Non-pigmented ciliary epithelial cell (primary cell): Measurements from ENCODE around the gene AGMAT.

Experiments used
- DNase-seq: peaks from one replicate; pipeline ENCODE4 v3.0.0-alpha.2; 2010; ENCODE audit warnings: low read depth

Gene AGMAT

GRCh38 chr1:15584489-15585363, at the start of gene AGMAT:
AGMAT (minus strand) TSS chr1:15585051; CDS start chr1:15584967, 84 bp downstream.
- DNase-seq = no peak

DNA sequence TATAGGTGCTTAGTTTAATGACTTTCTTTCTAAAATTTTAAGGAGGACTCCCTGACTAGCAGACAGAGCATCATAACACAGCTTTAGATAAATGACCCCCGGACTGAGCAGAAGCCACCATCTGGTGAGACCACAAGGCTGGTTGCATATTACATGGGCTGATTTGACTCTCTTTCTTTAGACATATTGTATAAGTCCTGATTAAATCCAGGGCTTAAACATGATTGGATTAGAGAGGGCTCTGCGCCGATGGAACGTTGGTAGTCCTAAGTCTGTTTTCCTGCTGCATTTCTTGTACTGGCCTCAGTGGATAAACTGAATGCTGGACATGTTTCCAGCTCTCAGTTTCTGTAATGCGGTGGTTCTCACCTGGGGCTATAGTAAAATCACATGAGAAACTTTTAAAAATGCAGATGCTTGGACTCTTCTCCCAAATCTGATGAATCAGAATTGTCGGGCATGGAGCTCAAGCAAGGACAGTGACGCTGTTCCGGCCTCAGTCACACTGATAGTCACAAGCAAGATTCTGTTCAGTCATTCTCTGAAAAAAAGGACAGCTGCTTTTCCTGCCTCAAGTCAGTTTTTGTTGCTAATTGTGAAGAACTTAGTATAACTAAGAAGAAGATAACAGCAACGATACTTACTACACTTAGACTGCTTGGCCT, 49.0 kb upstream of the AGMAT start:
- DNase-seq = no peak

- no peak for DNase-seq
These were observed 43.2 kb upstream of the AGMAT start for GRCh38 chr1:15628003-15628402.

GRCh38 chr1:15627343-15627988, 42.6 kb upstream of the AGMAT start:
- no peak for DNase-seq

- no peak for DNase-seq
These were observed 41.6 kb upstream of the AGMAT start for GRCh38 chr1:15626269-15626950.

DNA sequence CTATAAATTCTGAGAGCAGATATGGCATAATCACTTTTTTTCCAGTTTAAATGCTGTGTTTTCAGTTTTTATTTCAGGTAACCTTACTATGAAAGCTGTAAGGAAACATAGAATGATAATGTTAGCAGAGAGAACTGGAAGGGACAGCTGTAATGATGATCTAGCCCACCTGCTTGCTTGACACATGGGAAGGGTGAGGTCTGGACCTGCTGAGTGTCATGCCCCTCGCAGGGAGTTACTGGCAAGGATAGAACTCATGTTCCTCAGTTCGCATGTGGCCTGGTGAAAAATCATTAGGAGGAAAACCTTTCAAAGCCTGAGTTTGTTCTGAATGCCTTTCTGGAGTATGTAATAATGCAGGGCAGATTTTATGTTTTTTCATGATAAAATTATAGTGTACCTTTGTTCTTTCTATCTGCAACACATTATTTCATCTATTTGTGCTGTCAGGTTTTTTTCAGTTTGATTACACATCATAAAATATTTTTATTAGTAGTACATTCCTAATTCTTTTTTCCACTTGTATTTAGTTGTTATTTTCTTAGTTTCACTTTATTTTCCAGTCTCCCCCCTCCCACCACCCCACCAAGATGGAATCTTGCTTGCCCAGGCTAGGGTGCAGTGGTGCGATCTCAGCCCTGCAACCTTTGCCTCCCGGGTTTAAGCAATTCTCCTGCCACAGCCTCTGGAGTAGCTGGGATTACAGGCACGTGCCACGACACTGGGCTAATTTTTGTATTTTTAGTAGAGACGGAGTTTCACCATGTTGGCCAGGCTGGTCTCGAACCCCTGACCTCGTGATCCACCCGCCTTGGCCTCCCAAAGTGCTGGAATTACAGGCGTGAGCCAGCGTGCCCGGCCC, 40.4 kb upstream of the AGMAT start:
- DNase-seq = no peak

GRCh38 chr1:15624133-15624714, 39.4 kb upstream of the AGMAT start:
- no peak for DNase-seq

- DNase-seq = no peak
These were observed 38.6 kb upstream of the AGMAT start for GRCh38 chr1:15623435-15623834.

DNA sequence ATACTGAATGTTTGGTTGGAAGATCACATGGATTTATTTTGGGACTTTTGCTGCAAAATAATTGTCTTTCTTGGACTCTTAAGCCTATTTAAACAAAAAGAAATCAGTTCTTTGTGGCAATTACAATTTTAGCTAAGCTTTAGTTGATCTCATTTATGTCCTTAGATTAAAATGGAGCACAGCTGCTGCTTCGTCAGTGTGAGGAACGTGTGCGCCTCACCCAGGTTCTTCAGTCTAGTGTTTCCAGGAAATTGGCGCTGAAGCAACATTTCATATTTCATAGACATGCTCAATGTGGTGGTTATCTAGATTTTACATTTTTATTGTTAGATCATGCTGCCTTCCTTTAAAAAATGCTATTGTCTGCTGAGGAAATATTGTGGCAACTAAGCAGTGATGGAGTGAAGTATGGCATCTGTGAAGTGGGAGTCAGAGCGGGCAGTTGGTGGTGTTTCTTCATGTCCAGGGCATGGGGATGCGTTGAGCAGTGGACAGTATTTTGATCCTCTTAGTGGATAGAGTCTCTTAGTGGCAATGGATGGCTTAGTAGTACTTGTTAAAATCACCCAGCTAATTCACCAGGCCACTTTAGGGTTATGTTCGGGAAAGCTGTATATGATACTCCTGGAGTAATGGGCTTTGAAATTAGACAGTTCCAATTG, 38.0 kb upstream of the AGMAT start:
- no peak for DNase-seq

DNA sequence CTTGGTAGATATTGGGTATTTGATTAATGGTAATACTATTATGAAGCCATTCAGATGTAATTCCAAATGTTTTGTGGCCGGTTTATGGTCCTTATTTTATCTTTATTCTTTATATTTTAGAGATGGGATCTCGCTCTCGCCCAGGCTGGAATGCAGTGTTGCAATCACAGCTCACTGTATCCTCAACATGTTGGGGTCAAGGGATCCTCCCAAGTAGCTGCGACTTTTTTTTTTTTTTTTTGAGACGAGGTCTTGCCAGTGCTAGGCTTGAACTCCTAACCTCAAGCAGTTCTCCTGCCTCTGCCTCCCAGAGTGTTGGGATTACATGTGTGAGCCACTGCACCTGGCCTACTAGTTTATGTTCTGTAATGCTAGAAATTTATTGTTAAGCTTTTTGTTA, 37.1 kb upstream of the AGMAT start:
- DNase-seq = no peak

DNA sequence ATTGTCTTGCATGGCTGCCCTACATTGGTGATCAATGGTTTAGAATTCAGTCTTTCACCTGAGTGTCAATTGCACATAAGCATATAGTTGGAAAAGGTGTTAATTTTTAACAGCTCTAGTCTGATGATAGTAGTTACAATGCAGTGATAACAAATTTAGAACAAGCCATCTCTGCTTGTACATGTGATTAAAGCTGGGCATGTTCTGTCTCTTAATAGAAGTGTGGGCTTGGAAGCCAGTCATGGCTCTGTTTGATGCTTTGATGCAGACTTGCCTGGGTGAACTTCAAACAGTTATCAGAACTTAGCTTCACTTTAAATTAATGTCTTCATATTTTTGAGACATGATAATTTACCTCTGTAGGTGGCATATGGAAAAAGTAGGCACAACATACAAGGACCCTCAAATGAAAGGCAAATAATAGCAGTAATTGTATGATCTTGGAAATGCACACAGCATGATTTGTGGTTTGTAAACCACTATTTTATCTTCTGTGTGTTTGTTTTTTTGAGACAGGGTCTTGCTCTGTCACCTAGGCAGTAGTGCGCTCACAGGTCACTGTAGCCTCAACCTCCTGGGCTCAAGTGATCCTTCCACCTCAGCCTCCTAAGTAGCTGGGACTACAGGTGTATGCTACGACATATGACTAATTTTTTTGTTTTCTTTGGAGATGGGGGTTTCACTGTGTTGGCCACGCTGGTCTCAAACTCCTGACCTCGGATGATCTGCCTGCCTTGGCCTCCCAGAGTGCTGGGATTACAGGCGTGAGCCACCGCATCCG, 36.2 kb upstream of the AGMAT start:
- no peak for DNase-seq

GRCh38 chr1:15620155-15620545, 35.3 kb upstream of the AGMAT start:
- peak; percentile 28 for DNase-seq

GRCh38 chr1:15618655-15619525, 34.0 kb upstream of the AGMAT start:
- DNase-seq = no peak

DNA sequence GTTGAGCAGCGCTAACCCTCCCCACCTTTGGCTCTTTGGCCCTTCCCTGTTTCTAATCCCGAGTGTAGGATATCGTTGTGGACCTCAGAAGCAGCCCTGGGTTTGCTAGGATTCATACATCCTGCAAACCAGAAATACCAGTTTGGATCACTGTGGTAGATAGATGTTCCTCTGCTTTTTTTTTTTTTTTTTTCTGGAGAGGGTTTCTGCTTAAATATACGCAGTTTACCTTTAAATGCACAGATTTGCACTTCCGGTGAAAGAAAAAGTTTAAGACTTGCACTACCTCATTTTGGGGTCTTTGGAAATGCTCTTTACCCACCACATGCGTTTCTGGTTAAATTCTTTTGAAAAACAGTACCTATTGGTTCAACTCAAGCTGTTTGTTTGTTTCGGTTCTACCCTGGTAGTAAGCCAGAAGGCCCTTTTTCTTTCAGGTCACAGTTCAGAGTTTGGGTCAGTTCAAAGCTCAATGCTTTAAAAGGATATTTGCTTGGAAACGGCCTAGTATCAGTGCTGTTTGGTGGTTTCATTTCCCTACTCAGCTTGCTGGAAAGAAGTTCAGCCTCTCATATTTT, 33.3 kb upstream of the AGMAT start:
- no peak for DNase-seq

GRCh38 chr1:15617173-15618076, 32.6 kb upstream of the AGMAT start, which contains the start of gene DDI2:
DDI2 (plus strand) TSS chr1:15617458; CDS start chr1:15617671, 213 bp downstream.
- DNase-seq = peak; percentile 93

DNA sequence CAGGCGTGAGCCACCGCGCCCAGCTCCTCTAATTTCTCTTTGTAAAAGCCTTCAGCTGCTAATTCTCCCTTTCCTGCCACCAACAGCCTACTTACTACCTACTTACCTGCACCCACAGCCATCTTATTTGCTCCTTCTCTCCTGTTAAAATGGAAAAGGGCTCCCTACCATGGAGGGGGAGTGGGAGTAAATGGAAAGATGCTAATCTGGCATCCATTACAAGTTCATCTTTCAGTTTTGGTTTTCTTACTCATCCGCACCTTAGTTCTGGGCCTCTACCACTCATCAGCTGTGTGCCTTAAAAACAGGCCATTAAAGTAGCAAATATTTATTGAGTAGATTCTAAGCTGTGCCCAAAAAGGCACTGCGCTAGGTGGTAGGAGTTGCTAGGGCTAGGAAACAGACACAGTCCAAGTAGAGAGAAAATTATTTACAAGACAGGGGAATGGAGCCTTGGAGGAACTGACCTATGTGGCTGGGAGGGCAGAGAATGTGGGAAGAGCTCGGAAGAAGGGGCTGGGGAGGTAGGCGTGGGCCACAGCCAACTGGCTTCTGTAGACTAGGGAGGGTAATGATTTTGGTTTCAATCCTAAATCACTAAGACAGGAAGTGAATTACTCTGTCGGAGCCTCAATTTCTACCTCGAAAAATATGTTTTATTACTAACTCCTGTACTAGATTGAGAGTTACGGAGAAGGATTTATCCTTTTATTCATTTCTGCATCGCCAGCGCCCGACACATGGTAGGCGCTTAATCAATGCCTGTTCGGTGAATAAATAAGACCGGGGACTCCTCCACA, 31.7 kb upstream of the AGMAT start:
- no peak for DNase-seq
